Dermis blood vessel endothelial cell (primary cell): ENCODE measurements around the gene STOML1. TPM values are rescaled to one million over a fixed set of nuclear protein-coding genes. Genes with fewer than 3 reads are reported as not detected.

Source experiments
- DNase-seq: peaks from one replicate; pipeline ENCODE4 v3.0.0; 2010
- total RNA-seq: library from RNA; depleted of rRNA; stranded (reverse); fragments of >200 nt; gene quantifications from 2 replicates; pipeline ENCODE4 v1.2.3, GENCODE V29; 2014

Gene STOML1
- total RNA-seq, 1 donor from 2014 or later: 19.9 TPM

- no peak for DNase-seq
These were observed 27.6 kb upstream of the STOML1 start for GRCh38 chr15:74019734-74020133.

GRCh38 chr15:74013374-74013894 lies 21.3 kb upstream of the STOML1 start:
- no peak for DNase-seq

GRCh38 chr15:74011610-74012009 lies 19.5 kb upstream of the STOML1 start:
- peak; percentile 92 for DNase-seq

- DNase-seq: peak; percentile 66
These were observed 18.9 kb upstream of the STOML1 start for GRCh38 chr15:74010929-74011540.

GRCh38 chr15:74008901-74009300 lies 16.8 kb upstream of the STOML1 start:
- DNase-seq: no peak

- DNase-seq: no peak
These were observed 15.8 kb upstream of the STOML1 start for GRCh38 chr15:74007820-74008371.

- DNase-seq: no peak
These were observed 14.9 kb upstream of the STOML1 start for GRCh38 chr15:74006774-74007639.

GRCh38 chr15:73997986-73998385 lies 5.9 kb upstream of the STOML1 start:
- no peak for DNase-seq

GRCh38 chr15:73996939-73997338 lies 4.8 kb upstream of the STOML1 start:
- peak; percentile 86 for DNase-seq

GRCh38 chr15:73996267-73996666 lies 4.2 kb upstream of the STOML1 start:
- no peak for DNase-seq

- peak; percentile 34 for DNase-seq
These were observed 3.0 kb upstream of the STOML1 start for GRCh38 chr15:73994912-73995622.

- DNase-seq: peak; percentile 96
These were observed 2.4 kb upstream of the STOML1 start, which contains the start of gene PML for GRCh38 chr15:73994413-73994883. Gene PML (plus strand): TSS chr15:73994716. CDS start chr15:73994813, 97 bp downstream.

GRCh38 chr15:73993211-73993994 lies 1.3 kb upstream of the STOML1 start:
- DNase-seq: no peak

GRCh38 chr15:73992594-73992898 lies 451 bp upstream of the STOML1 start:
- no peak for DNase-seq

- peak; percentile 58 for DNase-seq
These were observed 835 bp downstream of the STOML1 start for GRCh38 chr15:73991260-73991659.

- DNase-seq: no peak
These were observed 1.7 kb downstream of the STOML1 start for GRCh38 chr15:73990250-73991005.

- peak; percentile 71 for DNase-seq
These were observed 2.9 kb downstream of the STOML1 start for GRCh38 chr15:73989001-73989798.

GRCh38 chr15:73988445-73988969 lies 3.6 kb downstream of the STOML1 start:
- no peak for DNase-seq

- peak; percentile 75 for DNase-seq
These were observed 4.2 kb downstream of the STOML1 start for GRCh38 chr15:73987681-73988444.
